GM21447 (cell line): ENCODE data around the gene MBD3L3.
A peak's percentile ranks its signal among the peaks of the same experiment; 100 is the strongest.
"Not testable (repeated sequence)": the region's sequence is repeated elsewhere in the genome, so short reads cannot be mapped to it uniquely, and the experiment has no call there.

Experiments used
- ATAC-seq: cut with Tn5 transposase; IDR thresholded peaks from one replicate; pipeline ENCODE4 v1.9.1; 2021; ENCODE audit not compliant: unreplicated experiment

Gene MBD3L3

GRCh38 chr19:7058576-7058975 is at the start of gene MBD3L3:
Gene MBD3L3, minus strand, starts transcription at chr19:7058676. Its CDS starts 71 bp downstream, at chr19:7058605.
- ATAC-seq = not testable (repeated sequence)

- no peak for ATAC-seq
Observed at GRCh38 chr19:7106711-7107657, 48.5 kb upstream of the MBD3L3 start.

GRCh38 chr19:7104747-7105447 is 46.4 kb upstream of the MBD3L3 start:
- ATAC-seq = no peak

GRCh38 chr19:7101498-7102253 is 43.2 kb upstream of the MBD3L3 start:
- ATAC-seq = no peak

- peak; percentile 64 for ATAC-seq
Observed at GRCh38 chr19:7099597-7099921, 41.1 kb upstream of the MBD3L3 start.

GRCh38 chr19:7098701-7099596 is 40.5 kb upstream of the MBD3L3 start:
- peak; percentile 68 for ATAC-seq

- ATAC-seq = no peak
Observed at GRCh38 chr19:7098096-7098495, 39.6 kb upstream of the MBD3L3 start.

- no peak for ATAC-seq
Observed at GRCh38 chr19:7088999-7089398, 30.5 kb upstream of the MBD3L3 start.

GRCh38 chr19:7083076-7083956 is 24.8 kb upstream of the MBD3L3 start:
- no peak for ATAC-seq

GRCh38 chr19:7078008-7078407 is 19.5 kb upstream of the MBD3L3 start:
- no peak for ATAC-seq

GRCh38 chr19:7076151-7076550 is 17.7 kb upstream of the MBD3L3 start:
- ATAC-seq = no peak

- ATAC-seq = no peak
Observed at GRCh38 chr19:7074705-7075282, 16.3 kb upstream of the MBD3L3 start.

GRCh38 chr19:7072541-7072940 is 14.1 kb upstream of the MBD3L3 start:
- ATAC-seq = no peak

GRCh38 chr19:7069904-7070226 is 11.4 kb upstream of the MBD3L3 start:
- ATAC-seq = peak; percentile 10

- ATAC-seq = peak; percentile 92
Observed at GRCh38 chr19:7069042-7069903, 10.8 kb upstream of the MBD3L3 start, which contains the start of gene ZNF557. Gene ZNF557, plus strand, starts transcription at chr19:7069703. Its CDS starts 5,372 bp downstream, at chr19:7075075.

GRCh38 chr19:7068599-7068998 is 10.1 kb upstream of the MBD3L3 start:
- ATAC-seq = no peak

GRCh38 chr19:7067716-7068115 is 9.2 kb upstream of the MBD3L3 start:
- no peak for ATAC-seq

- not testable (repeated sequence) for ATAC-seq
Observed at GRCh38 chr19:7067122-7067521, 8.6 kb upstream of the MBD3L3 start.
